K562 (cell line): ENCODE data around the gene GRIN2A.

Source experiments
- CEBPB ChIP-seq: fragments of 450-650 bp; IDR thresholded peaks from 2 replicates; pipeline ENCODE4 v1.6.1; 2016; ENCODE audit warnings: missing genetic modification characterization, missing compliant biosample characterization
- ESRRA ChIP-seq: fragments of 450-650 bp; IDR thresholded peaks from 2 replicates; pipeline ENCODE4 v1.6.1; 2014; ENCODE audit warnings: low read depth, mild to moderate bottlenecking, moderate library complexity, borderline replicate concordance
- POLR2AphosphoS2 ChIP-seq: IDR thresholded peaks from 2 replicates; pipeline ENCODE4 v1.6.1; 2012; ENCODE audit warnings: low read length, improper control_type of control experiment
- ZBTB17 ChIP-seq: fragments of 450-650 bp; formaldehyde crosslinking; IDR thresholded peaks from 2 replicates; pipeline ENCODE4 v1.4.0; 2020; ENCODE audit warnings: mild to moderate bottlenecking

- TF ChIP-seq ESRRA: no peak
- no peak for TF ChIP-seq ZBTB17 (CRISPR knock-in tag)
- TF ChIP-seq POLR2AphosphoS2: no peak
- TF ChIP-seq CEBPB (tag): no peak
Observed at GRCh38 chr16:10003486-10003885, 178.7 kb downstream of the GRIN2A start.
